Inflammatory macrophage treated with lipopolysaccharide for 1 hour (primary cell): ENCODE results near the gene FITM2.
A peak's percentile ranks its signal among the peaks of the same experiment; 100 is the strongest.
"Not testable (repeated sequence)": the region's sequence is repeated elsewhere in the genome, so short reads cannot be mapped to it uniquely, and the experiment has no call there.

Experiments
- DNase-seq, 2 donors: peaks; one replicate each; pipeline ENCODE4 v3.0.0-alpha.2; 2020 to 2022

FITM2 gene

DNA sequence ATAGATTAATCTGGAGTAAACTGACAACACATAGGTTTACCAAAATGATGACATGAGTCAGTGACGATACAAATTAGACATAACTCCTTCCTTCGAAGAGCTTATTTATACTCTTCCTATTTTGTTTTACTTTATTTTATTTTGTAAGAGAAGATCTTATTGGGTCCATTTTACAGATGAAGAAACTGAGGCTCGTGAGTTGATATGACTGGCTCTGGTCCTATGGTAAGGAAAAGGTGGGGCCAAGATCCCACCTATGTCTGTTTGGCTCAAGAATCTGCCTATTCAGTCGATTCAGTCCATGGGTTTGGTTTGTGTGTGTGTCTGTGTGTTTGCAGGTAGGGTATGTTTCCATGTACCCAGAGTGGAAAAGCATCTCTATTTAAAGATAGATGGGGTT, 17.4 kb upstream of the FITM2 start:
- DNase-seq: no peak

DNA sequence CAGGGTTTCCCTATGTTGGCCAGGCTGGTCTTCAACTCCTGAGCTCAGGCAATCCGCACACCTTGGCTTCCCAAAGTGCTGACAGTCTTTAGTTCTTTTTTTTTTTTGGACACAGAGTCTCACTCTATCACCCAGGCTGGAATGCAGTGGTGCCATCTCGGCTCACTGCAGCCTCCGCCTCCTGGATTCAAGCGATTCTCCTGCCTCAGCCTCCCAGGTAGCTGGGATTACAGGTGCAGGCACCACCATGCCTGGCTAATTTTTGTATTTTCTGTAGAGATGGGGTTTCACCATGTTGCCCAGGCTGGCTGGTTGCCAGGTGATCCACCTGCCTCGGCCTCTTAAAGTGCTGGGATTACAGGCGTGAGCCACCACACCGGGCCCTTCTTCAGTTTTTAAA, 16.7 kb upstream of the FITM2 start:
- DNase-seq: not testable (repeated sequence)

DNA sequence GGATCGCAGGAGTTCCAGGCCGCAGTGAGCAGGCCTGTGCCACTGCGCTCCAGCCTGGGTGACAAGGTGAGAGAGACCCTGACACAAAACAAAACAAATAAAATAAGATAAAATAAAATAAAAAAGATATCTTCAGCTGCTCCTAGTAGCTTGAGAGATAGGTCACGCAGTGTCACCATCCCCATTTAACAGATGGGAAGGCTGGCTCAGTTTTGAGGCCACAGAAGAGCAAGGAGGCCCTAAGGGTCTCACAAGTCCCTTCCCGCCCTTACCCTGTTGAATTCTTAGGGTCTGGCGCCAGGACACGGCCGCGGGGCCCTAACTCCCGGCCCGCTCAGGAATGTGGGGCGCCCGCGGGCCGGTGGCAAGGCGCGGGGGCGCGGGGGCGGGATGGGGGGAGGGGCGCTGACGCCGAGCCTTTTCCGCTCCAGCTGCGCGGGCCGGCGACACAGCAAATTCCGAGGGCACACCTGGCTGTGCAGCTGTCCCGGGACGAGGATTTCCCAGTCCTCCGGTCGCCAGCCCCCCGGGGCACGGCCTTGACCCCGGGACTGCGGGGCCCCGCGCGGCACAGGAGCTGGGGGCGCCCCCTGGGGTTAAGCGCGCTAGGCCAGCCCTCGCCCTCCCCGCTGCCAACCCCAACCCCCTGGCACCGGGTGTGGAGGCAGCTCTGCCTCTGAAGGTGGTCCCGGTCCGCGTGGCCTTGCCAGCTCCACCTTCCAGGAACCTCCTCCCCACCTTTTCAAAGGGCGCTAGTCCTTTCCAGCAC, 15.6 kb upstream of the FITM2 start:
- DNase-seq: no peak

DNA sequence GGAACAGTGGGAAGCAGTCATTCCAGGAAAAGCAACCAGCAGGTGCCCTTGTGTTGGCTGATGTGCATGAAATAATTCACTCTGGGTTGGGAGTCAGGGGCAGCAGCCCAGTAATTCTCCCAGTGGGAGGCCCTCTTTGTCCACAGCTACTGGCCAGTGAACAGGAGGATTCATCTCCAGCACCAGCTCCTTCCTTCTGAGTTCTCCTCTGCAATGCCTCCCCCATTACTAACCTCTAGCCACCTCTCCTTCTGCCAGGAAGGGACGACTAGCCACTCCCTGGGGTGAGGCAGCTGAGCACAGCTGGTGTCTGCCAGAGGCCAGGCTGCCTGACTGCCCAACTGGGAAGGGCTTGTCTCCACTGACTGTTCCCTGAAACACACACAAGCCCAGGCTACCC, 13.3 kb upstream of the FITM2 start:
- DNase-seq: no peak

DNA sequence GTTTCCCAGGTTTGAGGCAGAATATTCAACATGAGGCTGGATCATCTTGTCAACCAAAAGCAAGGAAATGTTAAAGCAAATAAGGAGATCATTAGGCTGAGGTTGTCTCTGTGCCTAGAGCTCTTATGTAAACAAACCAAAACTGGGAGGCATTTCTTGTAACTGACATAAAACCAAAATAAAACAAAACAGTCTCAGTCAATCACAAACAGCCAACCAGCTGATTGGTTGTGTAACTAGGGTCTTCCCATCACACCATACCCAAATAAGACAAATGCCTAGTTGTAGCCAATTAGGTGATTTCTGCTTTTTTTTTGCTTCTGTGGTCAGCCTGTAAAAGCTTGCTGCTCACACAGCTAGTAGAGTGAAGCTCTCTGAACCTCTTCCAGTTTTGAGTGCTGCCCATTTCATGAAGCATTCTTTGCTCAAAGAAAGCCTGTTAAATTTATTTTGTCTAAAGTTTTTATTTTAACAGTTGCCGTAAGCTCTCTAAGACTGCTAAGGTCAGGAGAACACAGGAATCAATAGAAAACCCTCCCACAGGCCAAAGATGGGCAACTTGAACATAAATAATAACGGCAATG, 8.9 kb upstream of the FITM2 start:
- DNase-seq: peak in 1 of 2 donors; percentile 10

DNA sequence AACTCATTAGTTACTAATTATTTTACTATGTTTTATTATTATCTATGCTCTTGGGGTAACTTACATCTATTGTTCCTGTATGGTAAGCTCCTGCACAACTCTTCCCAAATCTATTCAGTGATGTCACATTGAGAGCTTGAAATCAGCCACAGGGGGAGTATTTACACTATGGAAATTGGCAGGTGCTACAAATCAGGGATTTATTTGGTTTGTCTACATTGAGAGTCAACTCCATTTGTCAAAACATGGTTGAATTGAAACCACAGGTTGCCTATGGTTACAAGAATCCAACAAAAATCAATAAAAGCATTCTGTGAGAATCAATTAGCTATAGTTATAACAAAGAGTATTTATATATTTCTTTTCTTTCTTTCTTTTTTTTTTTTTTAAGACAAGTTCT, 3.9 kb upstream of the FITM2 start:
- no peak for DNase-seq

DNA sequence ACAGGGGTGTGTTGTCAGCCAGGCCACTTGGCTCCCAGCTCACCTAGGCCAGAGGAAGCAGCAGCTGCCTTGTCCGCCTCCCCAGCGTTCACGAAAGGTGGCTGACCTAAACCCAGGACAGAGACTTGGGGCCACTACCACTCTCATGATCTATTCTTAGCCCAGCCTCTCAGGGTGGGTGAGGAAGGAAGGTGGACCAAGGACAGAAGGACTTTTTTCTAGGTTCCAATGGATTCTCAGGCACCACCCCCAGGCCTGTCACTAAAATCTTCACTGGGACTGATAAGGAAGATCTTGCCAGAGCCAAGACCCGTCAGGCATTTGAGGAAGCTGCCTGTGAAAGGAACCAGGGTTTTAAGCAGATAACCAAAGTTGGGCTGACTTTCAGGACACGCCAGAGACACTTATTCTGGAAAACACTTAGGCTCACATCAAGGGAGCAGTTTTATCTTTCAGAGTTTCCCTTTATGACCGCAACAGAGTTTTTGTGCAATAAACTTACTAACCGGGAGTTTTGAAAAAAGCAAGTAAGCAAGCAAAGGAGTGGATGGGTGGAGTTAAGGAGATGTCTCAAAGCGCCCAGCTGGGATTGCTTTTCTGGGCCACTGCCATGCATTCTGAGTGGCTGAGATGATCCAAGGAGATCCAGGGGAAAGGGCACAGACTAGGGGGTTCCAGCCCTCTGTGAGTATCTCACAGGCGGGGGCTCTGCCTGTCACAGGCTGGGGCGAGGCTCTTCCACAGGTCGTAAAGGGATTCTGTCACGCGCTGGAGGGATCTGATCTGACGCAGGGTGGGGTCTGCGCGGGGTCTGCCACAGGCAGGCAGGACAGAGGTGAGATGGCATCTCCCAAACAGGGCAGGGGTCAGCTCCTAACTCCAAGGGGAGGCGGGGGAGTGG, 989 bp downstream of the FITM2 start:
- DNase-seq: peak; percentile 45 to 47

DNA sequence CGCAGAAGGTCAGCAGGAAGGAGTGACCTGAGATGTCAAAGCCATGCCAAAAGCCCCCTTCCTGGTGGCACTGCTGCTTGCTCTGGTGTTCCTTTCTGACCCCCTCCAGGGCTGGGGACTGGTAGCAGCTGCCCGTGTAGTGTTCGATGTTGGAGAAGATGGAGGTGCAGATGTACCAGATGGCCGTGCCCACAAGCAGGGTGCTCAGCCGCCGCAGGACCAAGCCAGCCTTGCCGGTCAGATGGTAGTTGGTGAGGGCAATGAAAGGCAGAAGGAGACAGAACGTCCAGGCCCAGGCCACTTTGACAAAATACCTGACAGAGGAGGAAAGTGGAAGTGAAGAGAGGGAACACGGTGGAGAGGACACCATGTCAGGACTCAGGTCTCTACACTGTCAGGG, 4.1 kb downstream of the FITM2 start:
- no peak for DNase-seq

DNA sequence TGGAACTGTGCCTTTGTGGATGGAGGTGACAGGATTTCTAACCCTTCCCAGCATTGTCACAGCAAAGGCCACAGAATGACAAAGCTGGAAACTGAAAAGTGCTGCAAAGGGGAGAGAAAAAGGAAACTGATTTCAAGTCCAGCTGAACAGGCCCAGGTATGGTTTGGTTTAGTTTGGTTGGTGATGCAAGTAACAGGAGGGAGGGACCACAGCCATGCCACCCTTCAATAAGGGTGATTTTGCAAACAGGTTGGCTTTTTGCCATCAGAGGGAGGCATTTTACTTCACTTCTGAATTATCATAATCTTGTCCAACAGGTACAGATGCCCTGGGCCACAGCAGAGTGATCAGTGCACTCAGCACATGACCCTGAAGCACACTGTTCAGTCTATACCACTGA, 6.6 kb downstream of the FITM2 start:
- DNase-seq: no peak

DNA sequence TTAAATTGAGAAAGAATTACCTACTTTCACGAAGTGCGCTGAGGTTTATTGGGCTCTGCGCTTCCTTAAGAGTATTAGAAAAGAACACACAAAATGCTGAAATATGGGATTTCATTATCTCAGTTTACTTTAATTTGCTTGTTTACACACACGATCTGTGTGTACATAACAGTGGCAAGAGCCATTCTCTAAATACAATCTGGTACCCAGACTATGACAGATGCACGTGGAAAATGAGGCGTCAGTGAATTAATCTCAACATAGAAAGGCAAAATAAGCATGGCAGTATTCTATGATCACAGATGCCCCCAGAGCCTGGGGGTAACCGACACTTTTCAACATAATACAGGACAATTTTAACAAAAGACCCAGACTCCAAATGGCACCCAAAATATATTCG, 8.3 kb downstream of the FITM2 start:
- no peak for DNase-seq

DNA sequence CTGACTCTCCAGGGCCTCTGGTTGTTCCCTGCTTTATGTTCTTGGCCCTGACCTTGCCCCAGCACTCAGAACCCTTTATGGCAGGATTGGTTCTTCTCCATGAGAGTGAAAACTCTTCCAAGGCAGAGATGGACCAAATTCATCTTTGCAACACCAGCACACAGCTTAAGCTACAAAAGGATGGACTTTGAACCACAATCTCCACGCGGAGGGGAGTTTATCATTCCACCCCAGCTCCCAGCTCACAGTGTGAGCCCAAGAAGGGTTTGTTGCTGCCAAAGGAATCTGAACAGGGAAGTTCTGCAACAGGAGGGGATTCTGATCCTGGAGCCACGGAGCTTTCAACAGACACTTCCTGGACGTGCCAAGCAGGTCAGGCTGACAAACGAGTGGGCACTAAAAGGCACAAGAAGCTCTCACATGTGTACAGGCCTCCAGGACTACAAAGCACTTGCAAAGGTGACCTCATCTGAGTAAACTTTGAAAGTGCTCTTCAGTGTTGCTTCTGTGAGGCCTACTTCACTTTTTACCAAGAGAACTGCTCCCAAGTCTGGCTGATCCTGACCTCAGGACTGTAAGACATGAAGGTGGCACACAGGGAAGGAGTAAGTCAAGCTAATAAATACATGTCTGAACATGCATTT, 8.9 kb downstream of the FITM2 start:
- no peak for DNase-seq

DNA sequence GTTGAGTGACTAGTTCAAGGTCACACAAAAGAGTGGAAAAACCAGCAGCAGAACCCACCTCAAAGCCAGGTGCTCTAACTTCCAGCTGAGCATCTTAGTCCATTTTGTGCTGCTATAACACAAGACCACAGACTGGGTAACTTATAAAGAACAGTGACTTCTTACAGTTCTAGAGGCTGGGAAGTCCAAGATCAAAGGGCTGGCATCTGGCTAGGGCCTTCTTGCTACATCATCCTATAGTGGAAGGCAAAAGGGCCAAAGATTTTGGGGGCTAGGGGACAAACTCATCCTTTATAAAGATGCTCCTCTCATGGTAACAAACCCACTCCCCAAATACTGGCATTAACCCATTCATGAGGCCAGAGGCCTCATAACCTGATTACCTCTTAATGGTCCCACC, 9.7 kb downstream of the FITM2 start:
- no peak for DNase-seq

DNA sequence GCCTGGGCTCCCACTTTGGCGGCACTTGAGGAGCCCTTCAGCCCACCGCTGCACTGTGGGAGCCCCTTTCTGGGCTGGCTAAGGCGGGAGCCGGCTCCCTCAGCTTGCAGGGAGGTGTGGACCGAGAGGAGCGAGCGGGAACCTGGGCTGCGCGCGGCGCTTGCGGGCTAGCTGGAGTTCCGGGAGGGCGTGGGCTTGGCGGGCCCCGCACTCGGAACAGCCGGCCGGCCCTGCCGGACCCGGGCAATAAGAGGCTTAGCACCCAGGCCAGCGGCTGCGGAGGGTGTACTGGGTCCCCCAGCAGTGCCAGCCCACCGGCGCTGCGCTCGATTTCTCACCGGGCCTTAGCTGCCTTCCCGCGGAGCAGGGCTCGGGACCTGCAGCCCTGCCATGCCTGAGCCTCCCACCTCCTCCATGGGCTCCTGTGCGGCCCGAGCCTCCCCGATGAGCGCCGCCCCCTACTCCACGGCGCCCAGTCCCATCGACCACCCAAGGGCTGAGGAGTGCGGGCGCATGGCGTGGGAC, 11.9 kb downstream of the FITM2 start:
- DNase-seq: not testable (repeated sequence)

DNA sequence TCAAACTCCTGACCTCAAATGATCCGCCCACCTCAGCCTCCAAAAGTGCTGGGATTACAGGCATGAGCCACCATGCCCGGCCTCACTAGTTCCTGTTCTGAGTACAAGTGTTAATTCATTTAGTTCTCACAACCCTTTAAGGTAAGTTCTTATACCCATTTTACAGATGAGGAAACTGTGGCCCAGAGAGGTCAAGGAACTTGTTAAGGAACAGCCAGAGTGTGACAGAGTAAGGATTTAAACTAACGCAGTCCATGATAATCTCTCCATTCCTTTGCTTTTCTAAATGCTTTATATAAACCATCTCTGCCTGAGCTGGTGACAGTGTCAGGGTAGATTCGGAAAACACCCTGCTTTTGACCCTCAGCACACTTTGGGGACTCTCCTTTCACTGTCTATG, 13.3 kb downstream of the FITM2 start:
- DNase-seq: no peak

DNA sequence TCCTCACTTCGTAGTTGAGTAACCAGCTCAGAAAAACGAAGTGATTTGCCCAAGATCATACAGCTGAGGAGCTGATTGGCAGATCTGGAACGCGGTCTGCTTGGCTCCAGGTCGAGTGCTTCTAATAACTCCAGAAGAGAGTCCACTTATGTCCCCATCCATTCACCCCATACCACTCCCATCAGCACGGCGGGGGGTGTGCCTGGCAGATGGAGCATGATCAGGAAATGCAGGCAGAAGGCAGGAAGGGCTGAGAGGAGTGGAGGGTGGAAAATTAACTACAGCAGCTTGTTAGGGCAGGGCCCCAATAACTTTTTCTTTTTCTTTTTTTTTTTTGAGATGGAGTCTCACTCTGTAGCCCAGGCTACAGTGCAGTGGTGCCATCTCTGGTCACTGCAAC, 15.0 kb downstream of the FITM2 start:
- no peak for DNase-seq

DNA sequence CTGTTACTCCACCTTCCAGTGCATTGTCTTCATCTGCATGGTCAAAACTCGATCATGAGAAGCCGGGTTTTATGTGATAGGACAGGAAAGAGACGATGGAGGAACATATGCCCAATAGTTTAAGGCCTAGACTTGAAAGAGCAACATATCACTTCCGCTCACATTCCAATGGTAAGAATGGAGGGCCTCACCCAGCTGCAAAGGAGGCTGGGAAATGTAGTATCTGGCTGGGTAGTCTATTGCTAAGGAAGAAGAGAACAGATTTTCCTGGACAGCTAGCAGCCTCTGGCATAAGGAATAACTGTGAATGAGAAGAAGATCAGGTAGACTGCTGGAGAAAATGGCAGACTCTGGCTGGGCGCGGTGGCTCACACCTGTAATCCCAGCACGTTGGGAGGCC, 19.2 kb downstream of the FITM2 start:
- DNase-seq: no peak

DNA sequence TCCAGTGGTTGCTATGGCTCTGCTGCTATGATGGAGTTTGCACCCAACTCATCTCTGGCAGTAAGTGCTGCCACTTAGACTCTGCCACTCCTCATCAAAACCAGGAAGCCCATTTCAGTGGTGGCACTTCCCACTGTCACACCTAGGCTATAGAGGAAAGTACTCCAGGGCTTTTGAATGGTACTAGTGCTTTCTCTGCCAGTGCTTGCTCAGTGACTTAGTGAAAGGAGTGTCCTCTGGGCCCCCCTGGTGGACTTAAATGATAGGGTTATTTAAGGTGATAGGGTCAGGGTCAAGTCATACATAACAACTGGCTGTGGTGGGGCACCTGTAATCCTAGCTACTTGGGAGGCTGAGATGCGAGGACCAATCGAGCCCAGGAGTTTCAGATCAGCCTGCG, 22.8 kb downstream of the FITM2 start:
- DNase-seq: no peak

DNA sequence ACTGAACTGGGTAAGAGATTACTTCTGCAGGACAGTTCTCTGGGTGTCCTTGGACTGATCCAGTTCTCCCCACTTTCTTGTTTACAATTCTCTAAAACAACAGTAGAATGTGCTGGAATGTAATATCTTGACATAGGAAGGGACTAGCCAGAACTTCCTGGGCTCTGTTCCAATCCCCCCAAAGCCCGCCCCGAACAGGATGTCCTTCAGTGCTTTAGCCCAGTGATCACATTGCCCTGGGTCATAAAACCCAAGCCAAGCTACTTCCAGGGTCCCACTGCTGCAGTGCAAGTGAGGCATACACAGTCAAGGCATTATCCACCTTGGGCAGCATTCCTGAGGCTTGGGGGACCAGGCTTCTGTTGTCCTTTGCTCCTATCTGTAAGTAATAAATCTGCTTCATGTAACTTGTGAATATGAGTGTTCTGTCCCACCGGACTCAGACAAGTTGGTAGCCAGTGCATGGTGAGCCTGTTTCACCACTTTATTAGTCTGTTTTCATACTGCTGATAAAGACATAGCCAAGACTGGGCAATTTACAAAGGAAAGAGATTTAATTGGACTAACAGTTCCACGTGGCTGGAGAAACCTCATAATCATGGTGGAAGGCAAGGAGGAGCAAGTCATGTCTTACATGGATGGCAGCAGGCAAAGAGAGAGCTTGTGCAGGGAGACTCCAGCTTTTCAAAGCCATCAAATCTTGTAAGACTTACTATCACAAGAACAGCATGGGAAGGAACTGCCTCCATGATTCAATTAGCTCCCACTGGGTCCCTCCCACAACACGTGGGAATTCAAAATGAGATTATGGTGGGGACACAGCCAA, 23.5 kb downstream of the FITM2 start:
- DNase-seq: no peak

DNA sequence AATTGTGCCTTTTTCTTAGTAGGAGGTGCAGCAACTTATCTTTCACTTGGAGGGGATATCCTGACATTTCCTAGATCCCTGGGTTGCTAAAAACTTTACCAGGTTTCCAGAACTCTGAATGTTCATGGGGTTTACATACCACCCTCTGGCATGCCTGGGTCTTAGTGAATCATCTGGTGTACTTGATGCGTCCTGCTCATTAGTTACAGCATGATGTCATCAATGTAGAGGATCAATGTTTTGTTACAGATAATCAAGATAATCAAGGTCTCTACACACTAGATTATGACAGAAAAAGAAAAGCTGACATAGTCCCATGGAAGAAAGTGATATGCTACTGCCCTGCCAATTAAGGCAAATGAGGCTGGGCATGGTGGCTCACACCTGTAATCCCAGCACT, 27.0 kb downstream of the FITM2 start:
- no peak for DNase-seq

DNA sequence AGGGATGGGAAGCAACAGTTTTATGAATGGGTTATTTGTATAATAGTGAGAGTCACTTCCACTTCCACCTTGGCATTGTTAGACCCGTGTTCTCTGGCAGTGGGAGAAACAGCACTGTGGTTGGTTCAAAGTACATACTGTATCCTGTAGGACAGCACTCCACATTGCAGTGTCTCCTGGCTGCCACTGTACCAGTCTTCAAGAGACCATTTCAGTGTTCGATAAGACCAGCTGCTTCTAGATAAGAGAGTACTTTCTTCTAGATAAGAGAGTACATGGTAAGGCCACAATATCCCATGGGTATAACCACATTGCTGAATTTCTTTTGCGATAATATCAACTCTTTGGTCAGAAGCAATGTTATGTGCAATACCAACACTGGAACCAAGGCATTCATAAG, 28.8 kb downstream of the FITM2 start:
- no peak for DNase-seq

DNA sequence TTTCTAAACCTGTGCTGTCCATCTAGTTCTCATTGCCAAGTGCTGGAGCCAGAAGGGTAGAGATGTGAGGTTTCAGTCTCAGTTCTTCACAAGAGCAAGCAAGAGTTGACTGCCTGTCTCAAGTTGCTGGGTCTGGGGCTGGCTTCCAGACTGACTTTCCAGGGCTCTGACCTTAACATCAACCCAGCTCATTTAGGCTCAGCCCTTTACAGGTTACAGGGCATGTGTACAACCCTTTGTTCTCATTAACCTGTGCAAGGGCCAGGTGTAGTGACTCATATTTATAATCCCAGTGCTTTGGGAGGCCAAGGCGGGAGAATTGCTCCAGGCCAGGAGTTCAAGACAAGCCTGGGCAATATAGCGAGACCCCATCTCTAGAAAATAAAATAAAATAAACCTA, 30.6 kb downstream of the FITM2 start:
- DNase-seq: no peak

DNA sequence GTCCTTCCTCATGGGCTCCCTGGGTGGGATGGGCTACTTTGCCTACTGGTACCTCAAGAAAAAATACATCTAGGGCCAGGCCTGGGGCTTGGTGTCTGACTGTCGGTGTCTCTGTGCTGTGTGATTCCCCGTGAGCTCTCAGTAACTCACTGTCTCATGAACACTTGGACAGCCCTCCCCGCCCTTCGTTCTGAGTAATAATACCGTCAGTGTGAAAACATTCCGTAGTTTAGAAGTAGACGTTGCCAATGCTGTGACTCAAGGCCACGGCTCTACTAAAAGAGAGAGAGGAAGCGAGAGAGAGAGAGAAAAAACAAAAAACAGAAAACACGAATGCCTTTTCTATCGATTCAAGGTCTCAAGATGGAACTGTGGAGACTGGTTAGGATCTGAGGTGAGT, 31.8 kb downstream of the FITM2 start:
- no peak for DNase-seq
